PFSK-1 (cell line): ENCODE measurements around the gene CDC34.

Experiments used
- FOXP2 ChIP-seq: optimal IDR thresholded peaks from 2 replicates; pipeline ENCODE3; 2011; ENCODE audit warnings: borderline replicate concordance, control low read depth, inconsistent platforms; ENCODE audit not compliant: insufficient read depth; ENCODE audit errors: extremely low read length, extremely low read depth
- POLR2AphosphoS5 ChIP-seq: IDR thresholded peaks from 2 replicates; pipeline ENCODE4 v1.6.1; 2012; ENCODE audit warnings: low read depth, mild to moderate bottlenecking, control low read depth, low read length, moderate library complexity
- REST ChIP-seq, 2 experiments: IDR thresholded peaks; 2 replicates each; pipeline versions ENCODE4 v1.6.1 to v1.8.0; 2011 to 2012; ENCODE audit warnings: low read depth in 2 of 2, low read length in 2 of 2, control low read depth in 1 of 2, inconsistent platforms in 1 of 2, mild to moderate bottlenecking in 1 of 2, moderate library complexity in 1 of 2; ENCODE audit not compliant: insufficient read depth in 1 of 2
- SIN3A ChIP-seq: IDR thresholded peaks from 2 replicates; pipeline ENCODE4 v1.6.1; 2012; ENCODE audit warnings: mild to moderate bottlenecking, low read length, moderate library complexity, borderline replicate concordance; ENCODE audit not compliant: insufficient read depth
- TAF1 ChIP-seq: IDR thresholded peaks from 2 replicates; pipeline ENCODE4 v1.6.1; 2012; ENCODE audit warnings: low read length, control low read depth, borderline replicate concordance; ENCODE audit not compliant: insufficient read depth

DNA sequence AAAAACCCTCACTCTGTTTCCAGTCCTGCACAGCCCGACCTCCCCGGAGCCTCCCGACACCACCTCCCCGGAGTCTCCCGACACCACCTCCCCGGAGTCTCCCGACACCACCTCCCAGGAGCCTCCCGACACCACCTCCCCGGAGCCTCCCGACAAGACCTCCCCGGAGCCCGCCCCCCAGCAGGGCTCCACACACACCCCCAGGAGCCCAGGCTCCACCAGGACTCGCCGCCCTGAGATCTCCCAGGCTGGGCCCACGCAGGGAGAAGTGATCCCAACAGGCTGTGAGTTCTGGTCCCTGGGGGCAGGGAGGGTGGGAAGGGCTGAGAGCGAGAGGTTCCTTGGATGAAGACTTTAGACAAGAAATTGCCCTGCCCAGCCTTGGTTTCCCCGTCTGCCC lies 29.9 kb upstream of the CDC34 start:
- TF ChIP-seq TAF1 (no peak), POLR2AphosphoS5 (no peak), SIN3A (no peak), REST (IDR thresholded peaks at IDR 0.05; ENCODE audit: insufficient read depth in 1 of 2, low read depth in 2 of 2, low read length in 2 of 2) (no peak), FOXP2 (no peak)
